GM23248 (cell line): ENCODE results near the gene EMC10.

Experiments
- EZH2 ChIP-seq: fragments of 200-600 bp; sonication (generic); IDR thresholded peaks from 2 replicates; pipeline ENCODE4 v1.6.1; 2018; ENCODE audit warnings: antibody characterized with exemption, mild to moderate bottlenecking; ENCODE audit not compliant: insufficient read depth, poor library complexity, severe bottlenecking
- EZH2phosphoT487 ChIP-seq: fragments of 200-600 bp; sonication (generic); IDR thresholded peaks from 2 replicates; pipeline ENCODE4 v1.6.1; 2018; ENCODE audit warnings: antibody characterized with exemption, moderate library complexity, mild to moderate bottlenecking, low read depth; ENCODE audit not compliant: insufficient read depth

DNA sequence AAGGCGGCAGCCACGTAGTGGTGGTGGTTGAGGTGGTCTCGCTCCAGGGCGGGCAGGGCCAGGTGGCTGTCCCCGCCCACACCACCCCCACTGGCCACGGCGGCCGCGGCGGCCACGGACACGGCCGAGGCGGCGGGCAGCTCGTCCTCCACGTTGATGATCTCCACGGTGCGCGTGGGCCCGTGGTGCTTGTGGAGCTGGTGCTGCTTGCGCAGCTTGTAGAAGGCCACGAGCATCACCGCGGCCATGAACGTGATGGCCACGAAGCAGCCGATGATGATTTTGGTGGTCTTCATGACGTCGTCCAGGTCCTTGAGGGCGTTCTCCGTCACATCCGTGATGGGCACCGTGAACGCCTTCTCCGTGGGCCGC is 41.4 kb downstream of the EMC10 start:
- TF ChIP-seq EZH2 (no peak), EZH2phosphoT487 (no peak)
